Keratinocyte (primary cell): ENCODE measurements around the gene CD226. TPM values are rescaled to one million over a fixed set of nuclear protein-coding genes. Genes with fewer than 3 reads are reported as not detected.

Experiments used
- DNase-seq: peaks from one replicate; pipeline ENCODE4 v3.0.0-alpha.2; 2011; ENCODE audit warnings: low read depth, missing footprints, low spot score
- FAIRE-seq: peaks from 2 replicates; lab custom pipeline; 2011; peaks lifted over from hg19 to GRCh38; lab: Jason Lieb, UNC
- H2AFZ ChIP-seq: 2 replicates; pipeline ENCODE4 v1.6.0; 2012; ENCODE audit warnings: low read length, control low read depth, inconsistent platforms; ENCODE audit not compliant: control insufficient read depth
- H3K27ac ChIP-seq: 2 replicates; pipeline ENCODE4 v1.5.1; 2011; ENCODE audit warnings: low read length; ENCODE audit not compliant: control insufficient read depth, insufficient read depth
- H3K27me3 ChIP-seq: 3 replicates; pipeline ENCODE4 v1.6.0; 2011; ENCODE audit warnings: low read length; ENCODE audit not compliant: control insufficient read depth, insufficient read depth; ENCODE audit errors: extremely low read depth
- H3K36me3 ChIP-seq, 2 experiments: 2 replicates in 1 of 2; 3 replicates in 1 of 2; pipeline ENCODE4 v1.5.1; 2011; ENCODE audit warnings: low read length in 2 of 2, mild to moderate bottlenecking in 1 of 2; ENCODE audit not compliant: control insufficient read depth in 2 of 2, insufficient read depth in 2 of 2; ENCODE audit errors: extremely low read depth in 1 of 2
- H3K4me1 ChIP-seq: 3 replicates; pipeline ENCODE4 v1.5.1; 2011; ENCODE audit warnings: low read length; ENCODE audit not compliant: control insufficient read depth, insufficient read depth; ENCODE audit errors: extremely low read depth
- H3K4me2 ChIP-seq: 3 replicates; pipeline ENCODE4 v1.6.0; 2011; ENCODE audit warnings: low read depth, low read length; ENCODE audit not compliant: control insufficient read depth, insufficient read depth; ENCODE audit errors: extremely low read depth
- H3K4me3 ChIP-seq, 3 experiments: fragments of 200-600 bp in 1 of 3; sonication (generic) in 1 of 3; 2 replicates in 2 of 3; 3 replicates in 1 of 3; pipeline ENCODE4 v1.5.1; 2011 to 2016; ENCODE audit warnings: low read length in 3 of 3, mild to moderate bottlenecking in 3 of 3, control low read depth in 2 of 3, inconsistent platforms in 1 of 3, low read depth in 1 of 3, mixed read lengths in 1 of 3, mixed run types in 1 of 3, moderate library complexity in 1 of 3; ENCODE audit not compliant: control insufficient read depth in 2 of 3, insufficient read depth in 2 of 3; ENCODE audit errors: extremely low read depth in 1 of 3
- H3K79me2 ChIP-seq: 2 replicates; pipeline ENCODE4 v1.6.0; 2012; ENCODE audit warnings: low read length; ENCODE audit not compliant: control insufficient read depth, insufficient read depth
- H3K9ac ChIP-seq: 3 replicates; pipeline ENCODE4 v1.6.0; 2011; ENCODE audit warnings: low read length; ENCODE audit not compliant: control insufficient read depth, insufficient read depth; ENCODE audit errors: extremely low read depth
- H3K9me1 ChIP-seq: 3 replicates; pipeline ENCODE4 v1.6.0; 2011; ENCODE audit warnings: low read length; ENCODE audit not compliant: control insufficient read depth, insufficient read depth; ENCODE audit errors: extremely low read depth
- H3K9me3 ChIP-seq: 2 replicates; pipeline ENCODE4 v1.5.1; 2012; ENCODE audit warnings: low read depth, low read length; ENCODE audit not compliant: control insufficient read depth
- H4K20me1 ChIP-seq: 3 replicates; pipeline ENCODE4 v1.6.0; 2011; ENCODE audit warnings: low read length; ENCODE audit not compliant: control insufficient read depth, insufficient read depth; ENCODE audit errors: extremely low read depth
- EZH2 ChIP-seq: IDR thresholded peaks from one replicate; pipeline ENCODE4 v1.6.1; 2012; ENCODE audit warnings: inconsistent platforms, mild to moderate bottlenecking, low read length, moderate library complexity
- dilution Hi-C: fragments of 300-500 bp; cut with MboI; formaldehyde crosslinking; loops from one replicate; pipeline ENCODE4 v1.7.0; 2020; ENCODE audit warnings: low sequenced_read_pairs; ENCODE audit not compliant: extremely low pct_ligation_motif_present
- polyA minus RNA-seq, 3 experiments: library from RNA; depleted of rRNA, polyadenylated mRNA; stranded (reverse); fragments of >200 nt; gene quantifications; 1 replicate in 1 of 3; 2 replicates in 1 of 3; 3 replicates in 1 of 3; pipeline ENCODE4 v1.2.3, GENCODE V29; 2011
- polyA plus RNA-seq, 5 experiments: library from polyadenylated mRNA; depleted of rRNA in 3 of 5; stranded (reverse) in 3 of 5; stranded (forward) in 1 of 5; unstranded in 1 of 5; fragments of >200 nt; gene quantifications; 1 replicate in 1 of 5; 2 replicates in 3 of 5; 3 replicates in 1 of 5; pipeline versions ENCODE4 v1.2.1 to v1.2.3, GENCODE V29; 2011 to 2012; ENCODE audit warnings: missing spikeins in 2 of 5, low read depth in 1 of 5, low replicate concordance in 1 of 5
- TF ChIP-seq, protein P1 (sequence below), 3 experiments: IDR thresholded peaks in 1 of 3; conservative IDR thresholded peaks in 1 of 3; optimal IDR thresholded peaks in 1 of 3; 2 replicates in 2 of 3; 3 replicates in 1 of 3; pipeline versions ENCODE3 to v1.5.1; 2011; ENCODE audit warnings: low read length in 3 of 3, mild to moderate bottlenecking in 3 of 3, moderate library complexity in 2 of 3, control low read depth in 1 of 3, inconsistent platforms in 1 of 3; ENCODE audit not compliant: insufficient read depth in 2 of 3; ENCODE audit errors: extremely low read depth in 1 of 3

The CD226 gene
- 0.50 to 1.3 TPM (median 1.1 TPM) in 3 replicates for polyA plus RNA-seq
- polyA plus RNA-seq (2011; ENCODE audit: low read depth), result 0.04 TPM
- 0.17 and 0.52 TPM in 2 replicates for polyA plus RNA-seq (2011; cell fraction: cytosol; rRNA removed)
- 3.8 and 4.9 TPM in 2 replicates for polyA plus RNA-seq (2011; cell fraction: nucleus; rRNA removed)
- polyA plus RNA-seq (2012; ENCODE audit: low replicate concordance), result 0.21 and 0.36 TPM in 2 replicates
- 2.7 to 9.2 TPM (median 6.7 TPM) in 3 replicates for polyA minus RNA-seq
- polyA minus RNA-seq (2011; cell fraction: cytosol; rRNA and poly(A)+ RNA removed), result 3.3 TPM
- polyA minus RNA-seq (2011; cell fraction: nucleus; rRNA and poly(A)+ RNA removed), result 3.8 and 7.7 TPM in 2 replicates

DNA sequence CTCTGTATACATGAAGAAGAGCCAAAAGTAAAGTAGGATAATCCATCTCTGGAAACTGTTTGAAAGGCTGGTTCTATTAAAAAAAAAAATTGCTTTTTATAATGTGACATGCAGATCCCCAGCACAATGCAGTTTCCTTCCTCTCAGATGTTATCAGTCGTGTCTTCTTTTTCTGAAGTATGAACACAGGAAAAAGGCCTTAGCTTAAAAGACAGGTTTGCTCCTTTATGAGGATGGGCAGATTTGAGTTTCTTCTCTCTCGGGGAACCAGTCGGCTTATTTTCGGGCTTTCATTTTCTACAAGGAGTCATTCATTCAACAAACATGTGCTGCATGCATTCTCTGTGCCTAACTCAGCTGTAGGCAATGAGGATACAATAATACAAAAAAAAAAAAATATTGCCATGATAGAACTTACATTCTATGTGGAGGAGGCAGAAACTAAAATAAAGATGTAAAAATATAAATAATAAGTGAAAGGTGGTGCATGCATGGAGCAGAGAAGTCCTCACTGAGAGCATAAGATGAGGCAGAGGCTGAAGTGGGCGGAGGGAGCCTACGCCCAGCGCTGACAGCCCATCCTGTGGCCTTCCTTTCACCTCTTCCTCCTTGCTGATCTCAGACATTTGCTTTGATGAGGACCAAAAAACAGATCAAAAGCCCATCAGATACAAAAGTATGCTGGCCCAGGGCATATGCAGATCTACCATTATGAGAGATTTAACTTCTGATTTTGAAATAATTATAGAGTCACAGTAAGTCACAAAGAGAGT lies at the start of gene CD226:
TSS of gene CD226 (minus strand) at position 513 of the 773 bp plus-strand sequence. CDS start at position 46, 467 bp downstream.
- H3K4me3 ChIP-seq, result no peak within 1 kb of the TSS
- H3K9me1 ChIP-seq, result no peaks in the 10 kb centered on the region
- no peak within 1 kb of the TSS for H3K9ac ChIP-seq
- no peak within 1 kb of the TSS for H2AFZ ChIP-seq
- TF ChIP-seq, protein P1, sequence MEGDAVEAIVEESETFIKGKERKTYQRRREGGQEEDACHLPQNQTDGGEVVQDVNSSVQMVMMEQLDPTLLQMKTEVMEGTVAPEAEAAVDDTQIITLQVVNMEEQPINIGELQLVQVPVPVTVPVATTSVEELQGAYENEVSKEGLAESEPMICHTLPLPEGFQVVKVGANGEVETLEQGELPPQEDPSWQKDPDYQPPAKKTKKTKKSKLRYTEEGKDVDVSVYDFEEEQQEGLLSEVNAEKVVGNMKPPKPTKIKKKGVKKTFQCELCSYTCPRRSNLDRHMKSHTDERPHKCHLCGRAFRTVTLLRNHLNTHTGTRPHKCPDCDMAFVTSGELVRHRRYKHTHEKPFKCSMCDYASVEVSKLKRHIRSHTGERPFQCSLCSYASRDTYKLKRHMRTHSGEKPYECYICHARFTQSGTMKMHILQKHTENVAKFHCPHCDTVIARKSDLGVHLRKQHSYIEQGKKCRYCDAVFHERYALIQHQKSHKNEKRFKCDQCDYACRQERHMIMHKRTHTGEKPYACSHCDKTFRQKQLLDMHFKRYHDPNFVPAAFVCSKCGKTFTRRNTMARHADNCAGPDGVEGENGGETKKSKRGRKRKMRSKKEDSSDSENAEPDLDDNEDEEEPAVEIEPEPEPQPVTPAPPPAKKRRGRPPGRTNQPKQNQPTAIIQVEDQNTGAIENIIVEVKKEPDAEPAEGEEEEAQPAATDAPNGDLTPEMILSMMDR (optimal IDR thresholded peaks at IDR 0.05 in 1 of 3, IDR thresholded peaks at IDR 0.05 in 1 of 3, conservative IDR thresholded peaks at IDR 0.05 in 1 of 3; ENCODE audit: extremely low read depth in 1 of 3, insufficient read depth in 2 of 3, low read length in 3 of 3), result no peak
- no peak for TF ChIP-seq EZH2
- no peaks in the 10 kb centered on the region for H3K9me3 ChIP-seq
- no peaks in the 10 kb centered on the region for H3K4me1 ChIP-seq
- H3K79me2 ChIP-seq, result no peaks in the 10 kb centered on the region
- H4K20me1 ChIP-seq, result no peaks in the 10 kb centered on the region
- no peak for FAIRE-seq
- peaks cover 2 to 3% of the 10 kb centered on the region in 2 experiments for H3K36me3 ChIP-seq
- DNase-seq, result no peak
- H3K27ac ChIP-seq, result no peak within 1 kb of the TSS
- dilution Hi-C loops, result no loop called here
- no peak within 1 kb of the TSS for H3K4me2 ChIP-seq
- H3K27me3 ChIP-seq, result no peaks in the 10 kb centered on the region

DNA sequence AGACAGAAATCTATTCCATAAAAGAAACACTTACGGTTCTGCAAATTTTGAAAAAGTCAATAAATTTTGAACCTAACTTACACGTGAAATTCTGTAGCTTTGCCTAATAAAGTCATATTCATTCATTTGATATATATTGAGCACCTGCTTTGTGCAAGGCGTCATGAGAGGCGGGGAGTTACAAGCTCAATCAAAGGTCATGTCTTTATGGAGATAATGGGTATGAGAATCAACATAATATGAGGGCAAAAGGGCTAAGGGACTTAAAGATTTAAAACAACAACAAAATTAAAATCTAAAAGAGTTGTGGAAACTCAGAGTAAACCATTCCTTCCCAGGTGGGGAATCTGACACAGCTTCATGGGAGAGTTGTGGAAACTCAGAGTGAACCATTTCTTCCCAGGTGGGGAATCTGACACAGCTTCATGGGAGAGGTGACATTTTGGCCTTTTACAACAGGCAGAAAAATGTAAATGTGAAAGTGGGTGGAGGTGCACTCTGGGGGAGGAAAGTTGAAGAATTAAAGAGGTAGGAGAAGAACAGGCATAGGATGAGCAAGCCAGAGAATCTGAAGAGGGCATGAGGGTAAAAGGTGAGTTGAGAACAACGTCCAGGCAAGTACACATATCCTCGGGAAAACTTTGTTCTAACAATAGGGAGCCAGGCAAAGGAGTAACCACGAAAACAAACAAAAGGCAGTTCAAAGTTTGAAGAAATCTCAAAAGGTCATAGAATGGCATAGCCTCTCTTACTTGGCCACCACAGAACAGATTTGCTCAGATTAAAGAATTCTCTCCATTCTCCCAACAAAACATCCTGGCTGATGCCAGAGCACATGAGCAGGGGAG lies 49.5 kb upstream of the CD226 start:
- no peak for DNase-seq
- H3K4me2 ChIP-seq, result no peak overlapping the region
- H3K79me2 ChIP-seq, result no peaks in the 10 kb centered on the region
- no peak for FAIRE-seq
- H3K27ac ChIP-seq, result no peak overlapping the region
- no peak for TF ChIP-seq EZH2
- TF ChIP-seq, protein P1 (optimal IDR thresholded peaks at IDR 0.05 in 1 of 3, IDR thresholded peaks at IDR 0.05 in 1 of 3, conservative IDR thresholded peaks at IDR 0.05 in 1 of 3; ENCODE audit: extremely low read depth in 1 of 3, insufficient read depth in 2 of 3, low read length in 3 of 3), result no peak
- peaks cover 13 to 22% of the 10 kb centered on the region in 2 experiments for H3K36me3 ChIP-seq
- H3K9me3 ChIP-seq, result no peaks in the 10 kb centered on the region
- no peak overlapping the region for H3K4me3 ChIP-seq
- no peak overlapping the region for H3K9ac ChIP-seq
- H3K27me3 ChIP-seq, result no peaks in the 10 kb centered on the region
- no peak overlapping the region for H2AFZ ChIP-seq
- no peaks in the 10 kb centered on the region for H3K4me1 ChIP-seq
- dilution Hi-C loops, result no loop called here
- no peaks in the 10 kb centered on the region for H4K20me1 ChIP-seq
- no peaks in the 10 kb centered on the region for H3K9me1 ChIP-seq
